ENCODE results near the gene RECK.

Gene RECK

GRCh38 chr9:36101916-36102741 is 65.4 kb downstream of the RECK start:
- TF ChIP-seq SIN3A (IDR thresholded peaks at IDR 0.05; ENCODE audit: borderline replicate concordance, insufficient read depth, low read length) (no peak), TAF1 (IDR thresholded peaks at IDR 0.05; ENCODE audit: borderline replicate concordance, insufficient read depth, low read length) (no peak), REST (IDR thresholded peaks at IDR 0.05; ENCODE audit: insufficient read depth in 1 of 2, low read depth in 2 of 2, low read length in 2 of 2) (no peak)

GRCh38 chr9:36102742-36103495 is 66.2 kb downstream of the RECK start:
- TF ChIP-seq SIN3A (IDR thresholded peaks at IDR 0.05; ENCODE audit: borderline replicate concordance, insufficient read depth, low read length), result no peak
- TF ChIP-seq REST (IDR thresholded peaks at IDR 0.05; ENCODE audit: insufficient read depth in 1 of 2, low read depth in 2 of 2, low read length in 2 of 2), result no peak
- no peak for TF ChIP-seq FOXP2 (optimal IDR thresholded peaks at IDR 0.05; ENCODE audit: borderline replicate concordance, extremely low read depth, extremely low read length, insufficient read depth)
- TF ChIP-seq POLR2AphosphoS5 (IDR thresholded peaks at IDR 0.05; ENCODE audit: low read depth, low read length), result no peak
- no peak for TF ChIP-seq TAF1 (IDR thresholded peaks at IDR 0.05; ENCODE audit: borderline replicate concordance, insufficient read depth, low read length)

- TF ChIP-seq POLR2AphosphoS5 (IDR thresholded peaks at IDR 0.05; ENCODE audit: low read depth, low read length) (no peak), REST (IDR thresholded peaks at IDR 0.05; ENCODE audit: insufficient read depth in 1 of 2, low read depth in 2 of 2, low read length in 2 of 2) (no peak), SIN3A (IDR thresholded peaks at IDR 0.05; ENCODE audit: borderline replicate concordance, insufficient read depth, low read length) (no peak), FOXP2 (optimal IDR thresholded peaks at IDR 0.05; ENCODE audit: borderline replicate concordance, extremely low read depth, extremely low read length, insufficient read depth) (no peak), TAF1 (IDR thresholded peaks at IDR 0.05; ENCODE audit: borderline replicate concordance, insufficient read depth, low read length) (no peak)
Measured at GRCh38 chr9:36109071-36109470, 72.4 kb downstream of the RECK start.

DNA sequence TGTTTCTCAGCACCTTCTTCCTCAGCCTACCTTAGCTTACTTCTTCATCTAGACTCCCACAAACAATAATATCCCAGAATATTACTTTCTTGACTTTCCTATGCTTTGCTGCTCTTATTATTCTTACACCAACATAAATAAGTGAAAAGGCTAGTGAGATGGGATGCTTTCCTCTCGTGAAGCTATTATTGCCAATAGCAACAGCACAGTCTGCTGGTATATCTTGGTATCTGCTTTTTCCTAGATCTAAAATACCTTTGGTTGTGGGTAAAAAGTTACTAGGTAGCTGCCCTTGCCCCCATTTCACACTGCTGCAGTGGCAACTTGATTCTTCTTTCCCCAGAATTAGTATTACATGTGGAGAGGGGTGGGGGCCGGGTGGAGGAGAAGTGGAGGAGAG is 73.7 kb downstream of the RECK start:
- no peak for TF ChIP-seq SIN3A (IDR thresholded peaks at IDR 0.05; ENCODE audit: borderline replicate concordance, insufficient read depth, low read length)
- no peak for TF ChIP-seq POLR2AphosphoS5 (IDR thresholded peaks at IDR 0.05; ENCODE audit: low read depth, low read length)
- no peak for TF ChIP-seq TAF1 (IDR thresholded peaks at IDR 0.05; ENCODE audit: borderline replicate concordance, insufficient read depth, low read length)

- TF ChIP-seq FOXP2 (optimal IDR thresholded peaks at IDR 0.05; ENCODE audit: borderline replicate concordance, extremely low read depth, extremely low read length, insufficient read depth), result no peak
Measured at GRCh38 chr9:36112516-36112915, 75.8 kb downstream of the RECK start.

DNA sequence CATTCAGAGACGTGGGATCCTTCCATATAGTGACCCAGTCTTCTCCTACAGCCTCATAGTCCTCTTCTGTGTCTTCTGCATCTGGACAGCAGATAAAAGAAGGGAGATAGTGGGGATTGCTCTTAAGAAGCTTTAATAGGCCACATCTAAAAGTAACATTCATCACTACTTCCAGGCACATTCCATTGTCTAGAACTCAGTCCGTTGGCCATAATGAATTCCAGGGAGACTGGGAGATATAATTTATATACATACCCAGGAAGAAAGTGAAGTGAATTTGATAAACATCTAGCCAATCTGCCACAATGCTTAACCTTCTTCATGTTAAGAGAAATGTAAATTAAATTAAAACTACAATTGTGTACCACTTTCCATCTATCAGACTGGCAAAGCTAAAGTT is 77.3 kb downstream of the RECK start:
- TF ChIP-seq FOXP2 (optimal IDR thresholded peaks at IDR 0.05; ENCODE audit: borderline replicate concordance, extremely low read depth, extremely low read length, insufficient read depth), result no peak
- no peak for TF ChIP-seq REST (IDR thresholded peaks at IDR 0.05; ENCODE audit: insufficient read depth in 1 of 2, low read depth in 2 of 2, low read length in 2 of 2)
- TF ChIP-seq POLR2AphosphoS5 (IDR thresholded peaks at IDR 0.05; ENCODE audit: low read depth, low read length), result no peak
- TF ChIP-seq SIN3A (IDR thresholded peaks at IDR 0.05; ENCODE audit: borderline replicate concordance, insufficient read depth, low read length), result no peak
- TF ChIP-seq TAF1 (IDR thresholded peaks at IDR 0.05; ENCODE audit: borderline replicate concordance, insufficient read depth, low read length), result no peak

Data from PFSK-1 (cell line).